C1 segment of cervical spinal cord (tissue), 14 donors: ENCODE measurements around the gene AQP5.
"Not testable (repeated sequence)": the region's sequence is repeated elsewhere in the genome, so short reads cannot be mapped to it uniquely, and the experiment has no call there.

Experiments used
- DNase-seq, 14 donors: peaks; one replicate each; lab custom pipeline; 2025; lab: John Stamatoyannopoulos, UW

AQP5 gene

DNA sequence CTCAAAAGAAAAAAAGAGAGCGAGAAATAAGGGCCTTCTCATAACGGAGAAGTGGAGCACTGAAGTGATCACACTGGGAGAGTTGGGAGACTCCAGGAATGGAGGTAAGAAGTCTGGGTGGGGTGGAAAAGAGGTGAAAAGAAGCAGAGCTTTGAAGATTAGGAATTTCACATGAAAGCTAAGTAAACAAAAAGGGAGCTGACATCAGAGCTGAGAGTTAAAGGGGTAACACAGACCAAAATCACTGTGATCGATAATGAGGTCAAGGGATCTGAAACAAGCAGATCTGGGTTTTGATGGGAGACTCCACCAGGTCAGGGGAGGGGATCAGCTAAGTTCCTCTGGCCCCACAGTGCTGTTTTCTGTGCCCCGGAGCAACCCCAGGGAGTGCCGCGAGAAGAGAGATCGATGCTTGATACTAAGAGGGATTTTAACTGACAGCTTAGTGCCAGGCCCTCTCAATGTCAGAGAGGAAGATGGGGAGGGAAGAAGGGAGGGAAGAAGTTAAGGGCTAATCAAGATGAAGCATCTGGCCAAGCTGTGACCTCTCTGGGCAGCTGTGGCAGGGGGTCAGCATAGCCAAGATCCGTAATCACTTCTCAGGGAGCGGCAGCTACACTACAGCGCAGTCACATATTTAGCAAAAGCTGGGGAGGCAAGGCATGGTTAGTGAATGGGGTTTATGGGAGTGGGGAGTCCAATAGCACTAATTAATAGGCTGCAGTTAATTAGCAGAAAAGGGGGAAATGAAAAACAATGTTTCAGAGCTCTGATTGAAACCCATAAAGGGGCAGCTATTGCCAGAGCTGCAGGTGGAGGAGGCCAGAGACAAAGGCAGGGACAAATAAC is 19.1 kb downstream of the AQP5 start:
- DNase-seq: no peak

DNA sequence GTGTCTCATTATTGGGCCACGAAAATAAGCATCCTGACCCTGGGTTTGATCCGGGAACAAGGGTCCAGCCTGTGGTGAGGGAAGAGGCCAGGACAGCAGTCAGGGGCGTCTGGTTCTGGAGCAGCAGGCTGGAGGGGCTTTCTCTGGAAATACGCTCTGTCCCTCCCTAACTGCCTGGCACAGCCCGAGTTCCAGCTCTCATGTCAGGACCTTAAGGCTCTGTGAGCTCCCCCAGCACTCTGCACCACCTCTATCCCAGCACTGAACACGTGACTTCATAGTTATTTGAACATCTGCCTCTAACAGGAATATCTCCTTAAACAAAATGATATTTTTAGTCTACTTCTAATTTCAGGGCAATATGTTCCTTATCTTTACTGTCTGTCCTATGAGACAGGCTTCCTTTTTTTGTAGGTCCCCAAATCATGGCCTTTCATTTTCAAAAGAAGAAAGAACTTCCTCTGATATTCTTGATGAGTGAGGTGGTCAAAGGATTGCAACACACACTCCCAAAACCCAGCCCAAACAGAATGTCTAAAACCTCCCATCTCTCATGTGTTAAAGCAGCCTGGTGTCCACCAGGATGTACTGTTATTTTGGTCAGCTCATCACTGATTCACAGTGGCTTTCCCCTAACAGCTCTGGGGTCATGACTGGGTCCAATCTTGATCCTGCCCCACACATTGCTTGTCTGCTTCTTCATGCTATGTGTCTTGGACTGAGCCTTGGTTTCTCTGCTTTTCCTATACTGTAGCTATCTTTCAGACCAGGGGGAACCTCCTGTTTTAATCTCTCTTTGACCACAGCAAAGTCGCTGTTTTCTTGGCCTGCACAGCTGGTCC is 20.8 kb downstream of the AQP5 start:
- no peak for DNase-seq

GRCh38 chr12:49983892-49984291 is 22.2 kb downstream of the AQP5 start:
- no peak for DNase-seq

DNA sequence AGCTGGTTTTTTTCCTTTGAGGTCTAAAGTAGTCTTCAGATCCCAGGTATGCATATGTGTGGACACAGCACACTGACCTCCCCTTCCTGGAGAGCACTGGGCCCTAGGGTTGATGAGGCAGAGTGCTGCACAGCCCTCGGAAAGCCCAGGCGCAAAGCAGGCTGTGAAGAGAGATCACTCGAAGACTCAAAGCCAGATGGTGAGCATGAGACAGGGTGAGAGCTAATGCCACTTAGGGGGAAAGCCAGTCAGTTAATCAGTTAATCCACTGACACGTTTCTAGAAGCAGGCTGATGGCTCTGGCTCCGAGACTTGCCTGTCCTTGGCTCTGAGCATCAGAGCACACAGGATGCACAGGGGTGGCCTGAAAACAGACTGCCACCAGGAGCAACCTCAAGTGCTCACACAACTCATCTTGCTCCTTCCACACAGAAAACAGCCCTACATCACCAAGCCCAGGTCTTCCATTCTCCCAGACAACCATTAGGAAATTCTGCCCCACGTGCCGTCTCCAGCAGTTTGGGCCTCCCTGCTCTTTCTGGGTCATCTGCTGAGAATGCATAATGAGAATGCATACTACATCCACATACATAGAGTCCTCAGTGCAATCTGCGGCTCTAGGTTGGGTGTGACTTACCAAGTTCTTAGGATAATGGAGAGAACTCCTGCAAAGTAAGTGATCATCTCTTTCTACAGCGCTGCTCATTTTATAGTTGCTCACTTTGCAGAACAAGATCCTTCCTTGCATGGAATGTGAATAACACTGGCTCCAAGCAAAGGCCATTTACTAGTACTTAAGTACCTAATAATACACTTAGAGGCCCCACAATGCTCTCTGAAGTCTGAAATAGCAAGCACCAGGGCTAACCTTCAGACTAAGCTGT is 23.0 kb downstream of the AQP5 start:
- no peak for DNase-seq

DNA sequence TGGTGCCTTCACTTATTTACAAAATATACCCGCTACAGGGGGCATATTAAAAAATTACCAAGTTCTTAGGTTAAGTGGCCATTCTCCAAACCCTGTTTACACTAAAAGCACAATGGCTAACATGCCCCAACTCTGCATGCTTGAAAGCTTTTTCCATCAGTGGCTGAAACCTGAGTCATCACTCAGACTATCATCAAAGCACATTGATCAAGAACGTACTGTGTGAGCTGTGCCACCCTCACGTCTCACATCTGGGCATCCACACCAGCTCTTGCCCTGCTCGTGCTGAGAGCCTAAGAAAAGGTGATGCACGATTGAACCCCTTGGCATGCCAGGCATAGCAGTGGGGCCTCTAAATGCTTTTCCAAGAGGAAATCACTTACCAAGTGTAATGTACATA is 24.3 kb downstream of the AQP5 start:
- DNase-seq: no peak

DNA sequence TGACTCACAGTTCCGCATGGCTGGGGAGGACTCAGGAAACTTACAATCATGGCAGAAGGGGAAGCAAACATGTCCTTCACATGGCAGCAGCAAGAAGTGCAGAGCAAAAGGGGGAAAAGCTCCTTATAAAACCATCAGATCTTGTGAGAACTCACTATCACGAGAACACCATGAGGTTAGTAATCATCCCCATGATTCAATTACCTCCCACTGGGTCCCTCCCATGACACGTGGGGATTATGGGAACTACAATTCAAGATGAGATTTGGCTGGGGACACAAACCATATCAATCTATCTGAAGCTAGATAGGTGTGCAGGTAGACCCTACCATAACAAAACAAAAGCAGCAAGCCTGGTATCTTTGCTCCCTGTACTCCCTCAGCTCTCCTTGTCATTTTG is 24.8 kb downstream of the AQP5 start:
- DNase-seq: not testable (repeated sequence)

DNA sequence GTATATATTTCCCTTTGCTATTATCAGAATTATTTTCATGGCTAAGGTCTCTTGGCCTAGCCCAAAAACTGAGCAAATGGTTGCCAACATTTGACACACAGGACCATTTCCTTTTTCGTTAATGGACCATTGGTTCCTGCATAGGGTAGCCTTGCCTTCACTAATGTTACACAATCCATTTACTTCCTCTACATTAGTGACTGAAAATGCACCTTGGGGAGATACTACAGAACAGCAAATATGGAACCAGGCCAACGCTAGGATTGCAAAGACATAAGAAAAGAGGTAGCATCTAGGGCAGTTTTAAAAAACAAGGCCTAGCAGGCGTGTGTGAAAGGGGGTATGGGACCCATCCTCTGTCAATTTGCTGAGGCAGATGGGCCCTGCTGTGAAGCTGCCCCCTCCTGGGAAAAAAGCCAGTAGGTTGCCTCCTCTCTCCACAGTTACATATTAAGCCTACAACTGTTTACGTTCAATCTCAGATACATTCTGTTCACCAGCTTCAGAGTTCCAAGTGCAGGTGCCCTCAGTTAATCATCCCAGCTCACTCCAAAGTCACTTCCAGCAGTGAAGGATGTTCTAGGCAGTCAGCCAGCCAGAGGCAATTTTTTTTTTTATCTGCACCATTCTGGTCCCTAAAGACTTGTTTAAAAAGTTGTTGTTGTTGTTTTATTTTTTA is 26.1 kb downstream of the AQP5 start:
- no peak for DNase-seq

GRCh38 chr12:49989400-49989799 is 27.7 kb downstream of the AQP5 start:
- DNase-seq: not testable (repeated sequence)

DNA sequence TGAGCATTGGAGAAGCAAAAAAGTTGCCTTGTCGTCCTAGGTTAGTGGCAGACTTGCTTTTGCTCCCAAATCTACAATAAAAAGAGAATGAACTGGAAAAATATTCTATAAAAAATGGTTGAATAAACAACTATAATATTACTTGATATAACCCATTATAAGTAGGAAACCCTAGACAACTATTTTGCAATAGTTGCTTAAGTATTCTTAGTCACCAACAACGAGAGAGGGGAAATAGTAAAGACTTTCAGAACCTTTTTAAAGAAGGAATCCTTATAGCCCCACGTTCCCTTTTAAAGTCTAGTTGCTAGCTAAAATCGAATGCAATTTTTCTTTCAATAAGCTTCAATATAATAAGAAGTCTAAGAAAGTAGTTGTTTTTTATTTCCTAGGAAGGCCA is 28.6 kb downstream of the AQP5 start:
- no peak for DNase-seq

GRCh38 chr12:49998453-49998852 is 36.8 kb downstream of the AQP5 start:
- no peak for DNase-seq

GRCh38 chr12:50003595-50003994 is 41.9 kb downstream of the AQP5 start:
- DNase-seq: no peak

GRCh38 chr12:50004696-50005095 is 43.0 kb downstream of the AQP5 start:
- DNase-seq: peak in 1 of 14 donors; percentile 16

GRCh38 chr12:50005175-50005574 is 43.5 kb downstream of the AQP5 start:
- DNase-seq: peak in 3 of 14 donors; percentile 17 to 63 (median 22)

- peak in 3 of 14 donors; percentile 15 to 41 (median 16) for DNase-seq
Measured at GRCh38 chr12:50006280-50006679, 44.6 kb downstream of the AQP5 start.

DNA sequence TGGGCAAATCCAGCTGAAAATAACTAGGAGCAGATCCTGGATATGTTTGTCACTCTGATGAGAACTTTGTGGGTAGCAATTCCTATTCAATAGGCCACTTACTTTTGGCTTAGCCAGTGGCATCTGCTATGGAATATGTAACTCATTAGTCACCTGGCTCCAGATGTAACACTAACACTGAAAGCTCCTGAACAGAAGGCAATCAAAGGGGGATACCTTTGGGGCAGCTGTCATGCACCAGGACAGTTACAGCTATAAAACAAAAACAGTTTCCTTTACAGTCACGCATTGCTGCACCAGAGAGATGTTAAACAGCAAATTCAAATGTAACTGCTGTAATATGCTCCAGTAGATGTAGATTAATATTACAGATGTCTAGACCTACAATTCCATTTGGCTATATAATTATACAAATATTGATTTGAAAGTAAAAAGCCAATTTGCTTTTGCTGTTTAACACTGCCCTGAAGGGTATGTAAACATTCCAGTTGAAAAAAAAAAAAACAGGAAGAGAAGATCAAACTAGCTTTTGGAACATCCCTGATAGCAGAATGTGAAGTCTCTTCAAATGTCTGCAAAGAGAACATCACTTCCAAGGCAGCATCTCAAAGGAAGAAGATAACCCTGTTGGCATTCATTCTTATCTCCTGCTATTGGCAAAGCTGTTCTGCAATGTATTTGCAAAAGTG is 45.2 kb downstream of the AQP5 start:
- DNase-seq: peak in 1 of 14 donors; percentile 37

- peak in 1 of 14 donors; percentile 23 for DNase-seq
Measured at GRCh38 chr12:50013361-50014147, 51.9 kb downstream of the AQP5 start.

GRCh38 chr12:50014342-50014741 is 52.7 kb downstream of the AQP5 start:
- no peak for DNase-seq
